SK-N-SH (cell line): ENCODE data around the gene NOX5.

Experiments
- POLR2AphosphoS5 ChIP-seq: IDR thresholded peaks from 2 replicates; pipeline ENCODE4 v1.6.1; 2012; ENCODE audit warnings: low read depth, low read length
- SIN3A ChIP-seq: IDR thresholded peaks from 2 replicates; pipeline ENCODE4 v1.6.1; 2012; ENCODE audit warnings: low read depth, mild to moderate bottlenecking, low read length, moderate library complexity, borderline replicate concordance
- TF ChIP-seq, protein P1 (sequence below): fragments of 200-600 bp; sonication (generic); IDR thresholded peaks from 2 replicates; pipeline ENCODE4 v1.6.1; 2017; ENCODE audit warnings: antibody characterized with exemption, mild to moderate bottlenecking, moderate library complexity
- TF ChIP-seq, protein P2 (sequence below): IDR thresholded peaks from 2 replicates; pipeline ENCODE4 v1.6.1; 2012; ENCODE audit warnings: mild to moderate bottlenecking, low read depth, low read length, moderate library complexity
- TF ChIP-seq, protein P3 (sequence below): IDR thresholded peaks from 2 replicates; pipeline ENCODE4 v1.4.0; 2012; ENCODE audit warnings: low read depth

DNA sequence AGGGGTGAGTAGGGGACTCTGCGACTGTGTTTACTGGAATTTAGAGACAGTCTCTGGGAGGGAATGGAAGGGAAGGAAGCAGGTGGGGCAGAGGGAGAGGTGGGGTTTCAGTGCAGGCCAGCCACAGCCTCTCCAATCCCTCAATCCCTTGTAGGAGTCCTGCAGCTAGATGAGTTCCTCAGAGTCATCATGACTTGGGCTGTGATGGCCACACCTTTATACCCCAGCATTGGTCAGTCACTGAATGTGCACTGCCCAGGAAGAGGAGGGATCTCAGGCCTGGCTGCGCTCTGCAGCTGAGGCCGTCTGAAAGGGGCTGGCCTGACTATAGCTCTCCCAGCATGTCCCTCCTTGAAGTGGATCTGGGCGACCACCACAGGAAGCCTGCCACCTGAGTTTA lies 78.6 kb downstream of the NOX5 start:
- TF ChIP-seq POLR2AphosphoS5 (no peak), SIN3A (no peak)
- TF ChIP-seq, protein P1, sequence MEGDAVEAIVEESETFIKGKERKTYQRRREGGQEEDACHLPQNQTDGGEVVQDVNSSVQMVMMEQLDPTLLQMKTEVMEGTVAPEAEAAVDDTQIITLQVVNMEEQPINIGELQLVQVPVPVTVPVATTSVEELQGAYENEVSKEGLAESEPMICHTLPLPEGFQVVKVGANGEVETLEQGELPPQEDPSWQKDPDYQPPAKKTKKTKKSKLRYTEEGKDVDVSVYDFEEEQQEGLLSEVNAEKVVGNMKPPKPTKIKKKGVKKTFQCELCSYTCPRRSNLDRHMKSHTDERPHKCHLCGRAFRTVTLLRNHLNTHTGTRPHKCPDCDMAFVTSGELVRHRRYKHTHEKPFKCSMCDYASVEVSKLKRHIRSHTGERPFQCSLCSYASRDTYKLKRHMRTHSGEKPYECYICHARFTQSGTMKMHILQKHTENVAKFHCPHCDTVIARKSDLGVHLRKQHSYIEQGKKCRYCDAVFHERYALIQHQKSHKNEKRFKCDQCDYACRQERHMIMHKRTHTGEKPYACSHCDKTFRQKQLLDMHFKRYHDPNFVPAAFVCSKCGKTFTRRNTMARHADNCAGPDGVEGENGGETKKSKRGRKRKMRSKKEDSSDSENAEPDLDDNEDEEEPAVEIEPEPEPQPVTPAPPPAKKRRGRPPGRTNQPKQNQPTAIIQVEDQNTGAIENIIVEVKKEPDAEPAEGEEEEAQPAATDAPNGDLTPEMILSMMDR: no peak
- TF ChIP-seq, protein P2, sequence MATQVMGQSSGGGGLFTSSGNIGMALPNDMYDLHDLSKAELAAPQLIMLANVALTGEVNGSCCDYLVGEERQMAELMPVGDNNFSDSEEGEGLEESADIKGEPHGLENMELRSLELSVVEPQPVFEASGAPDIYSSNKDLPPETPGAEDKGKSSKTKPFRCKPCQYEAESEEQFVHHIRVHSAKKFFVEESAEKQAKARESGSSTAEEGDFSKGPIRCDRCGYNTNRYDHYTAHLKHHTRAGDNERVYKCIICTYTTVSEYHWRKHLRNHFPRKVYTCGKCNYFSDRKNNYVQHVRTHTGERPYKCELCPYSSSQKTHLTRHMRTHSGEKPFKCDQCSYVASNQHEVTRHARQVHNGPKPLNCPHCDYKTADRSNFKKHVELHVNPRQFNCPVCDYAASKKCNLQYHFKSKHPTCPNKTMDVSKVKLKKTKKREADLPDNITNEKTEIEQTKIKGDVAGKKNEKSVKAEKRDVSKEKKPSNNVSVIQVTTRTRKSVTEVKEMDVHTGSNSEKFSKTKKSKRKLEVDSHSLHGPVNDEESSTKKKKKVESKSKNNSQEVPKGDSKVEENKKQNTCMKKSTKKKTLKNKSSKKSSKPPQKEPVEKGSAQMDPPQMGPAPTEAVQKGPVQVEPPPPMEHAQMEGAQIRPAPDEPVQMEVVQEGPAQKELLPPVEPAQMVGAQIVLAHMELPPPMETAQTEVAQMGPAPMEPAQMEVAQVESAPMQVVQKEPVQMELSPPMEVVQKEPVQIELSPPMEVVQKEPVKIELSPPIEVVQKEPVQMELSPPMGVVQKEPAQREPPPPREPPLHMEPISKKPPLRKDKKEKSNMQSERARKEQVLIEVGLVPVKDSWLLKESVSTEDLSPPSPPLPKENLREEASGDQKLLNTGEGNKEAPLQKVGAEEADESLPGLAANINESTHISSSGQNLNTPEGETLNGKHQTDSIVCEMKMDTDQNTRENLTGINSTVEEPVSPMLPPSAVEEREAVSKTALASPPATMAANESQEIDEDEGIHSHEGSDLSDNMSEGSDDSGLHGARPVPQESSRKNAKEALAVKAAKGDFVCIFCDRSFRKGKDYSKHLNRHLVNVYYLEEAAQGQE: no peak
- TF ChIP-seq, protein P3, sequence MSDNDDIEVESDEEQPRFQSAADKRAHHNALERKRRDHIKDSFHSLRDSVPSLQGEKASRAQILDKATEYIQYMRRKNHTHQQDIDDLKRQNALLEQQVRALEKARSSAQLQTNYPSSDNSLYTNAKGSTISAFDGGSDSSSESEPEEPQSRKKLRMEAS: no peak
